Neural cell (in vitro differentiated cells): ENCODE measurements around the gene ADGRG7. TPM values are rescaled to one million over a fixed set of nuclear protein-coding genes. Genes with fewer than 3 reads are reported as not detected.

Source experiments
- H2AFZ ChIP-seq: fragments of 200-600, 300-800 bp; sonication (generic), shearing (Covaris generic); 2 replicates; pipeline ENCODE4 v1.6.0; 2014; ENCODE audit warnings: low read depth, mild to moderate bottlenecking, antibody characterized with exemption, low read length, moderate library complexity
- H3F3A ChIP-seq: fragments of 200-600 bp; shearing (Covaris generic); 2 replicates; pipeline ENCODE4 v1.6.1; 2016; ENCODE audit warnings: mild to moderate bottlenecking, moderate library complexity, mixed read lengths, antibody characterized with exemption, low read length; ENCODE audit not compliant: insufficient read depth, poor library complexity, severe bottlenecking
- H3K27ac ChIP-seq: fragments of 200-600, 300-800 bp; sonication (generic), shearing (Covaris generic); 2 replicates; pipeline ENCODE4 v1.5.1; 2014; ENCODE audit warnings: mild to moderate bottlenecking, low read length, moderate library complexity
- H3K27me3 ChIP-seq: fragments of 300-800, 200-600 bp; sonication (generic), shearing (Covaris generic); 2 replicates; pipeline ENCODE4 v1.6.0; 2014; ENCODE audit warnings: mild to moderate bottlenecking, low read depth, low read length, moderate library complexity; ENCODE audit not compliant: insufficient read depth
- H3K36me3 ChIP-seq: fragments of 300-800, 200-600 bp; sonication (generic), shearing (Covaris generic); 2 replicates; pipeline ENCODE4 v1.5.1; 2014; ENCODE audit warnings: mild to moderate bottlenecking, antibody characterized with exemption, low read length, moderate library complexity; ENCODE audit not compliant: insufficient read depth
- H3K4me2 ChIP-seq: fragments of 300-800, 200-600 bp; sonication (generic), shearing (Covaris generic); 2 replicates; pipeline ENCODE4 v1.6.0; 2014; ENCODE audit warnings: mild to moderate bottlenecking, low read length
- H3K4me3 ChIP-seq: fragments of 300-800, 200-600 bp; sonication (generic), shearing (Covaris generic); 2 replicates; pipeline ENCODE4 v1.5.1; 2014; ENCODE audit warnings: mild to moderate bottlenecking, low read length, moderate library complexity
- H3K79me2 ChIP-seq: fragments of 200-600 bp; shearing (Covaris generic); replicated peaks from 2 replicates; pipeline ENCODE4 v1.6.0; 2014; ENCODE audit warnings: mild to moderate bottlenecking, low read length, moderate library complexity; ENCODE audit not compliant: insufficient read depth
- H3K9ac ChIP-seq: fragments of 300-800, 200-600 bp; sonication (generic), shearing (Covaris generic); 2 replicates; pipeline ENCODE4 v1.6.1; 2016; ENCODE audit warnings: mild to moderate bottlenecking, low read length, mixed read lengths
- H3K9me2 ChIP-seq: fragments of 200-600 bp; shearing (Covaris generic); 2 replicates; pipeline ENCODE4 v1.6.1; 2016; ENCODE audit warnings: mild to moderate bottlenecking, low read length, mixed read lengths; ENCODE audit not compliant: insufficient read depth
- H3K9me3 ChIP-seq: fragments of 200-600, 300-800 bp; sonication (generic), shearing (Covaris generic); 2 replicates; pipeline ENCODE4 v1.6.1; 2016; ENCODE audit warnings: mild to moderate bottlenecking, mixed run types, low read length, moderate library complexity, mixed read lengths
- H4K20me1 ChIP-seq: fragments of 200-600 bp; shearing (Covaris generic); 2 replicates; pipeline ENCODE4 v1.6.1; 2016; ENCODE audit warnings: mild to moderate bottlenecking, mixed run types; ENCODE audit not compliant: insufficient read depth
- CTCF ChIP-seq: fragments of 450-650 bp; IDR thresholded peaks from 2 replicates; pipeline ENCODE4 v1.5.1; 2014; ENCODE audit warnings: antibody characterized with exemption, mild to moderate bottlenecking, moderate library complexity; ENCODE audit not compliant: poor library complexity, severe bottlenecking
- EP300 ChIP-seq: fragments of 450-650 bp; conservative IDR thresholded peaks from 2 replicates; pipeline ENCODE4 v1.6.1; 2014; ENCODE audit warnings: antibody characterized with exemption, mild to moderate bottlenecking, moderate library complexity; ENCODE audit not compliant: poor library complexity, severe bottlenecking
- EZH2 ChIP-seq: fragments of 200-600, 300-800 bp; shearing (Covaris generic), sonication (generic); IDR thresholded peaks from 2 replicates; pipeline ENCODE4 v1.6.1; 2014; ENCODE audit warnings: antibody characterized with exemption, low read length, borderline replicate concordance, mild to moderate bottlenecking; ENCODE audit not compliant: insufficient read depth, poor library complexity, severe bottlenecking
- MXI1 ChIP-seq: fragments of 450-650 bp; conservative IDR thresholded peaks from 2 replicates; pipeline ENCODE4 v1.6.1; 2014; ENCODE audit warnings: antibody characterized with exemption, mild to moderate bottlenecking; ENCODE audit not compliant: poor library complexity, severe bottlenecking
- POLR2AphosphoS5 ChIP-seq: IDR thresholded peaks from 2 replicates; pipeline ENCODE4 v1.6.1; 2012
- RAD21 ChIP-seq: fragments of 450-650 bp; conservative IDR thresholded peaks from 2 replicates; pipeline ENCODE4 v1.6.1; 2014; ENCODE audit warnings: antibody characterized with exemption, mild to moderate bottlenecking, moderate library complexity
- REST ChIP-seq: IDR thresholded peaks from 2 replicates; pipeline ENCODE4 v1.6.1; 2012; ENCODE audit warnings: borderline replicate concordance
- SMC3 ChIP-seq: fragments of 450-650 bp; conservative IDR thresholded peaks from 2 replicates; pipeline ENCODE4 v1.6.1; 2014; ENCODE audit warnings: antibody characterized with exemption, mild to moderate bottlenecking, moderate library complexity; ENCODE audit not compliant: poor library complexity
- TAF1 ChIP-seq: IDR thresholded peaks from 2 replicates; pipeline ENCODE4 v1.6.1; 2012; ENCODE audit warnings: low read depth
- polyA plus RNA-seq: library from polyadenylated mRNA; depleted of rRNA; stranded (reverse); fragments of >200 nt; gene quantifications from 2 replicates; pipeline ENCODE4 v1.2.3, GENCODE V29; 2014

The ADGRG7 gene
- polyA plus RNA-seq, 1 donor from 2014 or later: not detected

GRCh38 chr3:100647657-100648056, 38.3 kb downstream of the ADGRG7 start:
- no peak for TF ChIP-seq SMC3
- TF ChIP-seq CTCF: no peak
- TF ChIP-seq MXI1: no peak
- TF ChIP-seq POLR2AphosphoS5: no peak
- no peak for TF ChIP-seq EP300
- TF ChIP-seq EZH2: no peak
- no peak for TF ChIP-seq TAF1
- no peak for TF ChIP-seq RAD21
- no peak for TF ChIP-seq REST
- no peak overlapping the region for H2AFZ ChIP-seq
- H3K4me2 ChIP-seq: no peak overlapping the region

GRCh38 chr3:100650651-100651619, 41.5 kb downstream of the ADGRG7 start:
- Histone ChIP-seq H3K79me2 (no peaks in the 10 kb centered on the region), H3K4me3 (no peak overlapping the region), H4K20me1 (no peaks in the 10 kb centered on the region), H3K9me3 (no peaks in the 10 kb centered on the region), H3K27me3 (no peaks in the 10 kb centered on the region), H2AFZ (no peak overlapping the region), H3F3A (no peaks in the 10 kb centered on the region), H3K9me2 (no peaks in the 10 kb centered on the region), H3K9ac (no peak overlapping the region), H3K27ac (no peak overlapping the region), H3K4me2 (no peak overlapping the region), H3K36me3 (no peaks in the 10 kb centered on the region)
- TF ChIP-seq REST (no peak), RAD21 (no peak), EP300 (no peak), SMC3 (no peak), MXI1 (no peak), POLR2AphosphoS5 (no peak), TAF1 (no peak), EZH2 (no peak)

More at GRCh38 chr3:100647657-100648056, 38.3 kb downstream of the ADGRG7 start:
- H3K9ac ChIP-seq: no peak overlapping the region
- no peaks in the 10 kb centered on the region for H3K36me3 ChIP-seq
- no peaks in the 10 kb centered on the region for H3K27me3 ChIP-seq
- no peaks in the 10 kb centered on the region for H3K79me2 ChIP-seq
- no peaks in the 10 kb centered on the region for H3K9me3 ChIP-seq
- no peaks in the 10 kb centered on the region for H3F3A ChIP-seq
- H3K27ac ChIP-seq: no peak overlapping the region
- no peaks in the 10 kb centered on the region for H4K20me1 ChIP-seq
- no peaks in the 10 kb centered on the region for H3K9me2 ChIP-seq
- no peak overlapping the region for H3K4me3 ChIP-seq
